HAP-1 (cell line): ENCODE results near the gene HEMK1.

ENCODE experiments used
- DNase-seq, 2 experiments: peaks; one replicate each; pipeline ENCODE4 v3.0.0-alpha.2; 2016 to 2020; ENCODE audit warnings: low spot score in 2 of 2
- H3K27me3 ChIP-seq: fragments of 250-450 bp; sonication (Bioruptor Pico); 2 replicates; pipeline ENCODE4 v1.5.1; 2020; ENCODE audit warnings: low read depth, mild to moderate bottlenecking, moderate library complexity
- H3K36me3 ChIP-seq: fragments of 250-450 bp; sonication (Bioruptor Pico); replicated peaks from 2 replicates; pipeline ENCODE4 v1.5.1; 2020; ENCODE audit warnings: mild to moderate bottlenecking
- H3K4me1 ChIP-seq: fragments of 250-450 bp; sonication (Bioruptor Pico); 2 replicates; pipeline ENCODE4 v1.5.1; 2020; ENCODE audit warnings: mild to moderate bottlenecking
- H3K4me3 ChIP-seq: fragments of 250-450 bp; sonication (Bioruptor Pico); 2 replicates; pipeline ENCODE4 v1.5.1; 2020; ENCODE audit warnings: mild to moderate bottlenecking, moderate library complexity
- H3K9me3 ChIP-seq: fragments of 250-450 bp; sonication (Bioruptor Pico); 2 replicates; pipeline ENCODE4 v1.5.1; 2020; ENCODE audit warnings: mild to moderate bottlenecking, moderate library complexity
- in situ Hi-C: fragments of 300-500 bp; cut with MboI; formaldehyde crosslinking; loops from 3 replicates; pipeline ENCODE4 v1.14.3; 2020; ENCODE audit warnings: low sequenced_read_pairs, inconsistent platforms, mixed read lengths

Gene HEMK1

GRCh38 chr3:50573566-50574443 lies 4.5 kb downstream of the HEMK1 start:
- Histone ChIP-seq H3K4me3 (no peak overlapping the region), H3K36me3 (peaks cover 16% of the 10 kb centered on the region), H3K9me3 (no peaks in the 10 kb centered on the region), H3K4me1 (no peaks in the 10 kb centered on the region), H3K27me3 (no peaks in the 10 kb centered on the region)
- in situ Hi-C loops = no loop called here
- no peak for DNase-seq

DNA sequence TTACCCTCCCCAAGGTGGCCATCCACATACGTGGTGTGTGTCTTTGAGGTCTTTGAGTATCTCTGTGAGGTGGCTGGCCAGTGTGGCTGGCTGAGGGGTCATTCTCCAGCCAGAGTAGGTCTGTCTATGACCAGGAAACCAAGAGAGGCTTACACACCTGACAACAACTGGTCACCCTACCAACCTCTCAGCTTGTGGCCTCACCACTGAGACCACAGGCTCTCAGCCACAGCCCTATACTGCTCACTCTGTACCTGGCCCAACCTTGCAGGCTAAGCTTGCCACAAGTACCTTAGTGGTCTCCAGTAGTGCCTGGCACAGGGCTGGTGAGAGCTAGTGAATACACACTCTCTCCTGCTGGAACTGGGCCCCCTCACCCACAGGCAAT lies 5.1 kb downstream of the HEMK1 start:
- in situ Hi-C loops = no loop called here
- DNase-seq = no peak
- Histone ChIP-seq H3K36me3 (peaks cover 16% of the 10 kb centered on the region), H3K4me1 (no peaks in the 10 kb centered on the region), H3K4me3 (no peak overlapping the region), H3K27me3 (no peaks in the 10 kb centered on the region), H3K9me3 (no peaks in the 10 kb centered on the region)

- Histone ChIP-seq H3K9me3 (no peaks in the 10 kb centered on the region), H3K36me3 (peaks cover 16% of the 10 kb centered on the region), H3K4me1 (no peaks in the 10 kb centered on the region), H3K27me3 (no peaks in the 10 kb centered on the region), H3K4me3 (no peak overlapping the region)
- in situ Hi-C loops = no loop called here
- no peak for DNase-seq
Measured at GRCh38 chr3:50575372-50575771, 6.0 kb downstream of the HEMK1 start.

DNA sequence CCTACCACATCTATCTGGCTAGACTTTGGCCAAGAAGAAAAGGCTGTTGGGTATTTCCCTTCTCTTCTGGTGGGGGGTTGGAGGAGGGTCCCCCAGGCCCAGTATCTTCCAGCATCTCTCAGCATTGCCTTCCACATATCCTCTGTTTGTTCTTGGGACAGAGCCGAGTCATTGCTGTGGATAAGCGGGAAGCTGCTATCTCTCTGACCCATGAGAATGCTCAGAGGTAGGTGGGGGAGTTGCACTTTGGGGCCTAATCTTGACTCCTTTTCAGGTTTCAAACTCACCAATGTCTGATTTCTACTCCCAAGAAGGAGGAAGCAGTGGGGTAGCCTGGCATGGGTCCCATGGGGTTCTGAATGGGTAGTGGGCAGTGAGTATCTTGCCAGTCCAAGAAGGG lies 8.0 kb downstream of the HEMK1 start:
- Histone ChIP-seq H3K4me1 (no peaks in the 10 kb centered on the region), H3K27me3 (no peaks in the 10 kb centered on the region), H3K36me3 (peaks cover 18% of the 10 kb centered on the region), H3K9me3 (no peaks in the 10 kb centered on the region), H3K4me3 (no peak overlapping the region)
- no peak for DNase-seq
- in situ Hi-C loops = no loop called here

- in situ Hi-C loops = no loop called here
- Histone ChIP-seq H3K9me3 (no peaks in the 10 kb centered on the region), H3K4me3 (no peak overlapping the region), H3K36me3 (peaks cover 21% of the 10 kb centered on the region; the same call in 1 of the 2 replicates), H3K4me1 (no peaks in the 10 kb centered on the region), H3K27me3 (no peaks in the 10 kb centered on the region)
- no peak for DNase-seq
Measured at GRCh38 chr3:50580683-50581458, 11.5 kb downstream of the HEMK1 start.

DNA sequence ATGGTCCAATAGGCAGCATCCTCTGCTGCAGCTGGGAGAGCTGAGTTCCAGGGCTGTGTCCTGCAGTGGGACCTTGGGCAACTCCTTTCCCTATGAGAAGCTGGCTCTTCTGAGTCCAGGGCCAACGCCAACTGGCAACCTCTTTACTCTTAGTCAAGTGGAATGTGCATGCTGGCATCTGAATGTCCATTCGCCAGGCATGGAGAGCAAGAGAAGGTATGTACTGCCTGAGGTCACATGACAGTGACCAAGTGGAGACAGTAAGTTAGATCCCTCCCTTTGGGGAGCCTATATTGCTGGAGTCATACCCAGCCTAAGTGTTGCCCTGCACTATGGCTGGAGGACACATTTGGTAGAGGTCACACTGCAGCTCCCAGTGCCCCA lies 12.1 kb downstream of the HEMK1 start:
- no peaks in the 10 kb centered on the region for H3K27me3 ChIP-seq
- H3K4me3 ChIP-seq = no peak overlapping the region
- DNase-seq = no peak
- H3K36me3 ChIP-seq = peaks cover 18% of the 10 kb centered on the region; the same call in 1 of the 2 replicates
- H3K4me1 ChIP-seq = no peaks in the 10 kb centered on the region
- in situ Hi-C loops = no loop called here
- no peaks in the 10 kb centered on the region for H3K9me3 ChIP-seq

- no peak for DNase-seq
- in situ Hi-C loops = no loop called here
- Histone ChIP-seq H3K9me3 (no peaks in the 10 kb centered on the region), H3K27me3 (no peaks in the 10 kb centered on the region), H3K4me3 (no peak overlapping the region), H3K36me3 (peaks cover 14% of the 10 kb centered on the region; the same call in 1 of the 2 replicates), H3K4me1 (no peaks in the 10 kb centered on the region)
Measured at GRCh38 chr3:50582083-50582482, 12.8 kb downstream of the HEMK1 start.

DNA sequence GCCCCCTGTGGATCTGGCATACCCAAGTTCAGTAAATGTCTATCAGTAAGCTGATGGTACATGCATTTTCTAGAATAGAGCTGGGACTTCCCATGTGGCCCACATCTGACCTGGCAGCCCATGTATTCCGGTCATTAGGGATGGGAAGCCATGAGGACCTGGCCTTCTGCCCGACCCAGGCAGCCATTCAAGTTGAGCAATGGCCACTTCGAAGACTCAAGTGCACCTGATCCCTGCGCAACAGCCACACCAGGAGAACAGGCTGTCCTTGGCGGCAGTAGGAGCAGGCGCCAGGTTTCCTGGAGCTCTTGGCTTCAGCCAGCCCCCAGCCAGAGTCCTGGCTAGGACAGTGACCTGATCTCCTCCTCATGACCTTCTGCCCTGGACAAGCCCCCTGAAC lies 14.6 kb downstream of the HEMK1 start:
- in situ Hi-C loops = no loop called here
- Histone ChIP-seq H3K9me3 (no peaks in the 10 kb centered on the region), H3K27me3 (no peaks in the 10 kb centered on the region), H3K4me3 (no peak overlapping the region), H3K4me1 (no peaks in the 10 kb centered on the region), H3K36me3 (peaks cover 8% of the 10 kb centered on the region; the same call in 1 of the 2 replicates)
- DNase-seq = no peak

GRCh38 chr3:50584391-50584790 lies 15.1 kb downstream of the HEMK1 start:
- DNase-seq = no peak
- Histone ChIP-seq H3K9me3 (no peaks in the 10 kb centered on the region), H3K36me3 (peaks cover 8% of the 10 kb centered on the region; the same call in 1 of the 2 replicates), H3K4me1 (no peaks in the 10 kb centered on the region), H3K27me3 (no peaks in the 10 kb centered on the region), H3K4me3 (no peak overlapping the region)
- in situ Hi-C loops = no loop called here

- Histone ChIP-seq H3K4me3 (no peak overlapping the region), H3K36me3 (peaks cover 8% of the 10 kb centered on the region; the same call in 1 of the 2 replicates), H3K9me3 (no peaks in the 10 kb centered on the region), H3K27me3 (no peaks in the 10 kb centered on the region), H3K4me1 (no peaks in the 10 kb centered on the region)
- no peak for DNase-seq
- in situ Hi-C loops = no loop called here
Measured at GRCh38 chr3:50585919-50586762, 16.8 kb downstream of the HEMK1 start.

DNA sequence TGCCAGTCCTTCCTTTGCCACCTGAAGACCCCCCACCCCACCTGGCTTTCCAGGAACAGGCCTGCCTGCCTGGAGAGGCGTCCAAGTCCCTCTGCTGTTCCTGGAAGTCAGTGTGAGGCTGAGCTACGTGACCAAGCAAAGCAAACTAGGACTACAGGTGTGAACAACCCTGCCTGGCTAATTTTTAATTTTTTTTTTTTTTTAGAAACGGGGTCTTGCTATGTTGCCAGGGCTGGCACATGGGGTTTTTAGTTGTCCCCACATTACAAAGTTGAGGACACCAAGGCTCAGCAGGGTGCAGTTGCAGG lies 17.4 kb downstream of the HEMK1 start:
- no peak overlapping the region for H3K4me3 ChIP-seq
- no peak for DNase-seq

GRCh38 chr3:50587373-50587772 lies 18.1 kb downstream of the HEMK1 start:
- in situ Hi-C loops = no loop called here
- Histone ChIP-seq H3K36me3 (peaks cover 5% of the 10 kb centered on the region; the same call in 1 of the 2 replicates), H3K4me3 (no peak overlapping the region), H3K9me3 (no peaks in the 10 kb centered on the region), H3K27me3 (no peaks in the 10 kb centered on the region), H3K4me1 (no peaks in the 10 kb centered on the region)
- no peak for DNase-seq

More for the DNA sequence above, 17.4 kb downstream of the HEMK1 start:
- Histone ChIP-seq H3K4me1 (no peaks in the 10 kb centered on the region), H3K27me3 (no peaks in the 10 kb centered on the region), H3K9me3 (no peaks in the 10 kb centered on the region), H3K36me3 (peaks cover 5% of the 10 kb centered on the region; the same call in 1 of the 2 replicates)
- in situ Hi-C loops = no loop called here

DNA sequence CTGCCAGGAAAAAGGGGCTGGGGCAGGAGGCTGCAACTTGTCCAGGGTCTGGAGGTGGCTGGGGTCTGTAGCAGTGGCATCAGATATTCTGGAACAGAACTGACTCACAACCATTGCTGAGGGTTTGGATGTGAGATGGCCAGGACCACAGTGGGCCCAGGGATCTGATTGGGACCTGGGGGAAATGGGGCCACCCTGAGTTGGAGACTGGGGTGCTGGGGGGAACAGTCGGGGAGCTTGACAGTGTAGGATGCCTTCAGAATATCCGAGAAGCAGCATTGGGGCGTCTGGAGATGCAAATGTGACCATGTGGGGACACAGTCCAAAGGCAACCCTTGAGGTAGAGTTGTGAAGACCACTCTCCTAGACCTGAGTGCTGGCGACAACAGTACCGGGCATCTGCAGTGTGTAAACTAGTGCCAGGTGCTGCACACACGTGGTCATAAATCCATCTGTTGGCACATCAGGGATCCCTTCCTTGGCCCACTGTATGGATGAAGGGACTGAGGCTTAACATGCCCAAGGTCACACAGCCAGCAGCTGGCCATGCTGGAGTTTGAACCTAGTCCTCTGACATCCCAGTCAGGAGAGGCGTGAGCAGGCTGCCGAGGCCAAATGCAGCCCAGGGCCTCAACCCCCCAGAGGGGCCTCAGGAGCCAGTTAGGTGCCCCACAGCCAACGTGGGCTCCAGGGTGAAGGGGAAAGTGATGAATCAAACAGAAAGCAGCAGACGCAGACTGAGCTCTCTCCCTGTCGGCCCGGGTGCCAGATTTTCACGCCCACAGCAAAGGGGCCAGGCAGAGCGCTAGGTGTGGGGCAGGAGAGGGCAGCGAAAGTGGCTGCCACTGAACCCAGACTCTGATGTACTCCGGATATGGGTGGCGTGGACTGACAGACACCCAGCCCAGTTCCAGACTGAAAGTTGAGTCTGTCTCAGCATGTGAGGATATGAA lies 18.8 kb downstream of the HEMK1 start:
- Histone ChIP-seq H3K4me3 (no peak overlapping the region), H3K9me3 (no peaks in the 10 kb centered on the region), H3K4me1 (no peaks in the 10 kb centered on the region), H3K36me3 (peaks cover 5% of the 10 kb centered on the region; the same call in 1 of the 2 replicates), H3K27me3 (no peaks in the 10 kb centered on the region)
- DNase-seq = no peak
- in situ Hi-C loops = no loop called here
